KMS-11 (cell line): Measurements from ENCODE around the gene MMP3.

ENCODE experiments used
- H2AFZ ChIP-seq: fragments of 200-600 bp; sonication (generic); 2 replicates; pipeline ENCODE4 v1.6.1; 2016; ENCODE audit warnings: antibody characterized with exemption, mixed run types, low read depth
- H3K27ac ChIP-seq: fragments of 200-600 bp; sonication (generic); 2 replicates; pipeline ENCODE4 v1.6.1; 2016; ENCODE audit warnings: mild to moderate bottlenecking, mixed run types
- H3K27me3 ChIP-seq: fragments of 200-600 bp; sonication (generic); 2 replicates; pipeline ENCODE4 v1.6.1; 2017; ENCODE audit warnings: mild to moderate bottlenecking, low read depth, mixed run types, moderate library complexity; ENCODE audit not compliant: insufficient read depth
- H3K36me3 ChIP-seq: fragments of 200-600 bp; sonication (generic); 2 replicates; pipeline ENCODE4 v1.6.1; 2017; ENCODE audit warnings: mild to moderate bottlenecking, mixed run types; ENCODE audit not compliant: insufficient read depth
- H3K4me1 ChIP-seq: fragments of 200-600 bp; sonication (generic); 2 replicates; pipeline ENCODE4 v1.6.1; 2016; ENCODE audit warnings: mild to moderate bottlenecking, low read depth, mixed run types; ENCODE audit not compliant: poor library complexity, severe bottlenecking
- H3K4me2 ChIP-seq: fragments of 200-600 bp; sonication (generic); 2 replicates; pipeline ENCODE4 v1.7.0; 2016; ENCODE audit warnings: mild to moderate bottlenecking, mixed run types
- H3K4me3 ChIP-seq: fragments of 200-600 bp; sonication (generic); IDR thresholded peaks from 2 replicates; pipeline ENCODE4 v1.6.1; 2017; ENCODE audit warnings: low read depth, low read length, mixed read lengths; ENCODE audit not compliant: insufficient read depth
- H3K79me2 ChIP-seq: fragments of 200-600 bp; sonication (generic); 2 replicates; pipeline ENCODE4 v1.6.1; 2016; ENCODE audit warnings: low read depth, mixed run types; ENCODE audit not compliant: insufficient read depth
- H3K9ac ChIP-seq: fragments of 200-600 bp; sonication (generic); 2 replicates; pipeline ENCODE4 v1.6.1; 2016; ENCODE audit warnings: mild to moderate bottlenecking, mixed run types
- H4K20me1 ChIP-seq: fragments of 200-600 bp; sonication (generic); 2 replicates; pipeline ENCODE4 v1.6.1; 2016; ENCODE audit warnings: mild to moderate bottlenecking, mixed run types; ENCODE audit not compliant: insufficient read depth
- TF ChIP-seq, protein P1 (sequence below): fragments of 200-600 bp; sonication (generic); conservative IDR thresholded peaks from 2 replicates; pipeline ENCODE4 v1.6.1; 2017; ENCODE audit warnings: low read depth, mild to moderate bottlenecking, antibody characterized with exemption, low read length, moderate library complexity, mixed read lengths

MMP3 gene

DNA sequence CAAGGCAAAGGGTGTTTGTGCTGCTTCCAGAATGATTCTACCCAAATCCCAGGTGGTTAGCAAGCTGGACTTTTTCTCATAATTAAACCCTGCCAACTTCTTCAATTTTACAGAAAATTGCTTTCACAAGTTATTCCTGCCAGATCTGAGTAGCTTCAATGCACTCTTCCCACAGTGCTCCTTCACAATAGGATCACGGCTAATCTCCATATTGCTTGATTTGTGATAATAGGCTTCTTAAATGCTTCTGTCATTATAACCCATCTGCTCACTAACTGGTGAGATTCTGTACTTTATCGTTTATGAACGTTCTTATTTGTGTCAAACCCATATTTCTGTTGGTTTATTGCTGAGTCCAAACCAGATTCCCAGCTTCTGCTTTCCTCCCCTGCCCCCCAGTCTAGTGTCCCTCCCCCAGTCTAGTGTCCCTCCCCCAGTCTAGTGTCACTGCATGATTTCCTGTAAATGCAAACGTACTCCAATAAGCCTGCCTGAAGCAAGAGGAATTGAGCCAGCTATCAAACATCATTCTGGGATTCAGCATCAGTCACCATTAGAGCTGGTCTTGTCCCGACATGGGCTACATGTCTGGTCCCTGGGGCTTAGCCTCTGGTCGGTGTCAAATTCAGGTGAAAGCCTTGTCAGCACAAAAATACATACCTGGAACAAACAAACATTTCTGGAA is 14.0 kb downstream of the MMP3 start:
- Histone ChIP-seq H2AFZ (no peak overlapping the region), H3K27ac (no peak overlapping the region), H4K20me1 (no peaks in the 10 kb centered on the region), H3K9ac (no peak overlapping the region), H3K79me2 (no peaks in the 10 kb centered on the region), H3K36me3 (no peaks in the 10 kb centered on the region), H3K4me1 (no peaks in the 10 kb centered on the region), H3K4me2 (no peak overlapping the region), H3K27me3 (no peaks in the 10 kb centered on the region), H3K4me3 (no peak overlapping the region)
- TF ChIP-seq, protein P1, sequence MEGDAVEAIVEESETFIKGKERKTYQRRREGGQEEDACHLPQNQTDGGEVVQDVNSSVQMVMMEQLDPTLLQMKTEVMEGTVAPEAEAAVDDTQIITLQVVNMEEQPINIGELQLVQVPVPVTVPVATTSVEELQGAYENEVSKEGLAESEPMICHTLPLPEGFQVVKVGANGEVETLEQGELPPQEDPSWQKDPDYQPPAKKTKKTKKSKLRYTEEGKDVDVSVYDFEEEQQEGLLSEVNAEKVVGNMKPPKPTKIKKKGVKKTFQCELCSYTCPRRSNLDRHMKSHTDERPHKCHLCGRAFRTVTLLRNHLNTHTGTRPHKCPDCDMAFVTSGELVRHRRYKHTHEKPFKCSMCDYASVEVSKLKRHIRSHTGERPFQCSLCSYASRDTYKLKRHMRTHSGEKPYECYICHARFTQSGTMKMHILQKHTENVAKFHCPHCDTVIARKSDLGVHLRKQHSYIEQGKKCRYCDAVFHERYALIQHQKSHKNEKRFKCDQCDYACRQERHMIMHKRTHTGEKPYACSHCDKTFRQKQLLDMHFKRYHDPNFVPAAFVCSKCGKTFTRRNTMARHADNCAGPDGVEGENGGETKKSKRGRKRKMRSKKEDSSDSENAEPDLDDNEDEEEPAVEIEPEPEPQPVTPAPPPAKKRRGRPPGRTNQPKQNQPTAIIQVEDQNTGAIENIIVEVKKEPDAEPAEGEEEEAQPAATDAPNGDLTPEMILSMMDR, result no peak

DNA sequence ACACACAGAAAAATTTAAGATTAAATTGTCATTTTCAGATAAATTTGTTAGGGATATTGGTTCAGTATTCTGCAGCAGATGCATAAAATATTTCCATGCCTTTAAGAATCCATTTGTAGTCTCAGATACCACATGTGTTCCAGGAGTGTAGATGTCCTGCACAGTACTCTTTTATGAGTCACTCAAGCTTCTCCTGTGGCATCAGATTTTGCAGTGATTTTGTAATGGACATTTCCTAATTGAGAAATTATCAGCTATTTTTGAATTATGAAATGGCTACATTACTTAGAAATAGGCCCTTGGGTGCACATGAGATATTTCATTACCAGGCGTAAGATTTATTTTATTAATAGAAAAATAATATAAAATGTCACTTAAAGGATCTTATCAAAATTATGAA is 18.9 kb downstream of the MMP3 start:
- Histone ChIP-seq H3K4me3 (no peak overlapping the region), H3K79me2 (no peaks in the 10 kb centered on the region), H3K27me3 (no peaks in the 10 kb centered on the region), H3K4me1 (no peaks in the 10 kb centered on the region), H4K20me1 (no peaks in the 10 kb centered on the region), H2AFZ (no peak overlapping the region), H3K36me3 (no peaks in the 10 kb centered on the region), H3K9ac (no peak overlapping the region), H3K27ac (no peak overlapping the region), H3K4me2 (no peak overlapping the region)
- TF ChIP-seq, protein P1, result no peak

DNA sequence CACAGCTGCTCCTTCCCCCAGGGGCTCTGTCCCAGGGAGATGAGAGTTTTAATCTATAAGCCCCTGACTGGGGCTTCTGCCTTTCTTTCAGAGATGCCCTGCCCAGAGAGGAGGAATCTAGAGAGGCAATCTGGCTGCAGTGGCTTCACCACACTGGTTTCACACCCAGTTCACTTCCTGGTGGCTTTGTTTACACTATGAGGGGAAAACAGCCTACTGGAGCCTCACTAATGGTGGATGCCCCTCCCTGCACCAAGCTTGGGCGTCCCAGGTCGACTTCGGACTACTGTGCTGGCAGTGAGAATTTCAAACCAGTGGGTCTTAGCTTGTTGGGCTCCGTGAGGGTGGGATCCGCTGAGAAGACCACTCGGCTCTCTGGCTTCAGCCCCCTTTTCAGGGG is 23.9 kb downstream of the MMP3 start:
- Histone ChIP-seq H3K27ac (no peak overlapping the region), H3K9ac (no peak overlapping the region), H3K27me3 (no peaks in the 10 kb centered on the region), H3K4me3 (no peak overlapping the region), H4K20me1 (no peaks in the 10 kb centered on the region), H3K4me1 (no peaks in the 10 kb centered on the region), H3K79me2 (no peaks in the 10 kb centered on the region), H3K36me3 (no peaks in the 10 kb centered on the region), H3K4me2 (no peak overlapping the region), H2AFZ (no peak overlapping the region)
- TF ChIP-seq, protein P1, result no peak

DNA sequence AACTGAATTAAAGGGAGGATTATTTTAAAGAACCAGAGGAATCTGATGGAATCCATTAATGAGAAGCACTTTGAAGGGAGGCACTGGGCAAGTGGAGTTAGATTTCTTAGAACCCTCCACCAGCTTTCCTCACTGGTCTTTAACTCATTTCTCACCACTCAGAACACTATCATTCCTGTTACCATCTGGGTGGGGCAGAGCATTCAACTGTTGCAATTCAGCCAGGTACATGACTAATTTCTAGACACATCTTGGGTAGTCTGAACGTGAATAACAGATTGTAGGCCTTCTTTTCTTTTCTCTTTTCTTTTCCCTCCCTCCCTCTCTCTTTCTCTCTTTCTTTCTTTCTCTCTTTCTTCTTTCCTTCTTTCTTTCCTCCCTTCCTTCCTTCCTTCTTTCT is 29.9 kb downstream of the MMP3 start:
- Histone ChIP-seq H2AFZ (no peak overlapping the region), H3K4me1 (no peaks in the 10 kb centered on the region), H4K20me1 (no peaks in the 10 kb centered on the region), H3K9ac (no peak overlapping the region), H3K4me2 (no peak overlapping the region), H3K27me3 (no peaks in the 10 kb centered on the region), H3K27ac (no peak overlapping the region), H3K4me3 (no peak overlapping the region), H3K79me2 (no peaks in the 10 kb centered on the region), H3K36me3 (no peaks in the 10 kb centered on the region)
- TF ChIP-seq, protein P1, result no peak
